OCI-M2 (cell line): Measurements from ENCODE around the gene FAM153A.
"Not testable (repeated sequence)": the region's sequence is repeated elsewhere in the genome, so short reads cannot be mapped to it uniquely, and the experiment has no call there.

Experiments used
- DNase-seq: peaks from one replicate; lab custom pipeline; 2025; ENCODE audit not compliant: unreplicated experiment; lab: John Stamatoyannopoulos, UW

Gene FAM153A

GRCh38 chr5:177782792-177783633 is at the start of gene FAM153A:
FAM153A (minus strand) TSS chr5:177782899.
- not testable (repeated sequence) for DNase-seq

DNA sequence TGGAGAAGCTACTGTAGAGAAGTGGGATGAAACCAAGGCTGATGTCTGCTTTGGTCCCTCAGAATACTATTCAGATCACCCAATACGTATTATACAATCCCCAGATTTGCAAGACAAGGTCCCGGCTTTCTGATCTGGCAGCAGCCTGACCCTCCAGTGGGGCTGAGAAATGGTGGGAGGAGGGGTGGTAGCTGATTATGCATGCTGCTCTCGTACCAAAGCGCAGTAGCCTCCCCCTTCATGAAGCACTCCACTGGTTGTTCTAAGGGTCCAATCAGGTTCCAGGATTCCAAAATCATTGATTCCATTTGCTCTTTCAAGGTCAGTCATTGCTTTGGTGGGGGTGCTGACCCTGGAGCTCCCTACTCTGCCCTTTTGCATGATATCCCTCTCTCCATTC is 49.6 kb upstream of the FAM153A start:
- not testable (repeated sequence) for DNase-seq

DNA sequence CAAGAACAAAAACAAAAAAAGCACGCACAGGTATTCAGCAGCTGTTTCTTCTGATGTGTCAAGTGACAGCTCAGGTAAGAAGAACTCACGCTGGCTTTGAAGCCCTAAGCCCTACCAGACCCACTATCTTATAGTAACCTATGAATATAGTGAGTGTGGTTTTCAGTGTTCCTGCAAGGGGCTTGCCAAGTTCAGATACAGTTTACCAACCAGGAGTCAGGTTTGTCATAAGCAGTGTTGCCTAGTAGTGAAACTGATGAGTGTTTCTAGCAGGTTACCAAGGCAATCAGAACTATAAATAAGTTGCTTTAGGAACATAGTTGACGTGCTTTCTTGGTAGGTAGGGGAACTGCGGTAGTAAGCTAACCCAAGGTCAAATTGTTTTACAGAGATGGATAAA is 43.4 kb upstream of the FAM153A start:
- not testable (repeated sequence) for DNase-seq

- not testable (repeated sequence) for DNase-seq
Measured at GRCh38 chr5:177824776-177825175, 42.1 kb upstream of the FAM153A start.

DNA sequence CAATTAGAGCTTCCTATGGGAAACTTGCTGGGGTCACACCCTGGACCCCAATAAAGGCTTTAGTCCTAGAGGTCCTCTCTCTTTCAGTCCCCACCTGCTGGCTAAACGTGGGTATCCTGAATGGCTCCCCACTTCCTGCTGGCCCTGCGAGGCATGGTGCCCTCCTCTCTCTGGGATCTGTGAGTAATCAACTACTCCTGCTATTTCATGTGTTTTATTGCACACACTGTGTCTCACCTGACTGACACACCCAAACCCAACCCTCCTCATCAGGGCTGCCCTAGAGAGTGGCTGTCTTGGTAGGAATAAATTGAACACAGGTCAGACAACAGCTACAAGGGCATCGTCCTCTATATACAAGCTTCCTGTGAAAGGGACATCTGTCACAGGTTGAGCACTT is 39.8 kb upstream of the FAM153A start:
- not testable (repeated sequence) for DNase-seq

DNA sequence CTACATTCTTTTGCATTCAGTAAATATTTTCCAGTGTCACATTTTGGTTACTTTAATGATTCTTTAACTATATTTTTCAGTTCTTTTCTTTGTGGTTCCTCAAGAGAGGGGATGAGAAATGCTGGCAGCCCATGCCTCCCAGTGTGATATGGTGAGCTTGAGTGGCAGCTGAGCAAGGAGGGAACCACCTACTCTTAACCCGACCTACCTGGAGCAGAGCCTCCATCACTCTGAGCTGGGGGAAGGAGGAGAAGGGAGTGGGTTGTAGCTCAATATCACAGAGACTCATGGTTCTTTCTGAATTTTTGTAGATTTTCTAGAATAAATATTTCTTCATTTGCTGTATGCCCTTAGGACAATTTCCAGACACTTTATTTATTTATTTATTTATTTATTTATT is 37.0 kb upstream of the FAM153A start:
- not testable (repeated sequence) for DNase-seq

DNA sequence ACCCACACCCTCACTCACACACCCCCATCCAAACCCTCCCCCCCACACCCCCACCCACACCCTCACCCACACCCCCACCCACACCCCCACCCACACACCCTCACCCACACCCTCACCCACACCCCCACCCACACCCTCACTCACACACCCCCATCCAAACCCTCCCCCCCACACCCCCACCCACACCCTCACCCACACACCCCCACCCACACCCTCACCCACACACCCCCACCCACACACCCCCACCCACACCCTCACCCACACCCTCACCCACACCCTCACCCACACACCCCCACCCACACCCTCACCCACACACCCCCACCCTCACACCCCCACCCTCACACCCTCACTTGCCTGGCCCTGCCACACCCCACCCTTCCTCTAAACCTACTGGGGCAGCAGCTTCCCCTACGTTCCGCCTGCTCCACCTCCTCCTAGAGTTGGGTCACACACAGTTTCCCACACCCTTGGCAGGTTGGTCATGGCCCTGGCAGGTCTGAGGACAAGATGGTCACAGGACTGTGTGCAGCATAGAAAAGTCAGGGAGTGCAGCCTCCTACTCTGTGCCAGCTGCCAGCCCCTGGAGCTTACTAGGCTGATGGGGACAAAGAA is 30.2 kb upstream of the FAM153A start:
- not testable (repeated sequence) for DNase-seq

DNA sequence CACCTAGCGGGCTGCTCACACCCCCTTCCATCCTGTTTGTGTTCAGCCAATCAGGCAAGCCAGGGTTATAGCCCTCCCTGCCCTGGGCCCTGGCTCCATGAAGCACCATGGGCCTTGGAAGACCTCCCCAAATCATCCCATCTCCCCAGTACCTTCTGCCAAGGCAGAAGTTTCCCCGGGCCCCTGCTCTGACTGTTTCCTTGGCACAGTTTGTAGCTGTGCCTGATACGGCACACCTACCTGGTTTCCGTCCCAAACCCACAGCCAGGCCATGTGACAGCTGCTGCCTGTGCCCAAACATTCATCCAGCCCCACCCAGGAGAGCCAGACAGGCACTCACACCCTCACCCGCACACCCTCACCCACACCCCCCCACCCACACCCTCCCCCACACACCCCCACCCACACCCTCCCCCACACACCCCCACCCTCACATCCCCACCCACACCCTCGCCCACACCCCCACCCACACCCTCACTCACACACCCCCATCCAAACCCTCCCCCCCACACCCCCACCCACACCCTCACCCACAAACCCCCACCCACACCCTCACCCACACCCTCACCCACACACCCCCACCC is 29.6 kb upstream of the FAM153A start:
- not testable (repeated sequence) for DNase-seq

DNA sequence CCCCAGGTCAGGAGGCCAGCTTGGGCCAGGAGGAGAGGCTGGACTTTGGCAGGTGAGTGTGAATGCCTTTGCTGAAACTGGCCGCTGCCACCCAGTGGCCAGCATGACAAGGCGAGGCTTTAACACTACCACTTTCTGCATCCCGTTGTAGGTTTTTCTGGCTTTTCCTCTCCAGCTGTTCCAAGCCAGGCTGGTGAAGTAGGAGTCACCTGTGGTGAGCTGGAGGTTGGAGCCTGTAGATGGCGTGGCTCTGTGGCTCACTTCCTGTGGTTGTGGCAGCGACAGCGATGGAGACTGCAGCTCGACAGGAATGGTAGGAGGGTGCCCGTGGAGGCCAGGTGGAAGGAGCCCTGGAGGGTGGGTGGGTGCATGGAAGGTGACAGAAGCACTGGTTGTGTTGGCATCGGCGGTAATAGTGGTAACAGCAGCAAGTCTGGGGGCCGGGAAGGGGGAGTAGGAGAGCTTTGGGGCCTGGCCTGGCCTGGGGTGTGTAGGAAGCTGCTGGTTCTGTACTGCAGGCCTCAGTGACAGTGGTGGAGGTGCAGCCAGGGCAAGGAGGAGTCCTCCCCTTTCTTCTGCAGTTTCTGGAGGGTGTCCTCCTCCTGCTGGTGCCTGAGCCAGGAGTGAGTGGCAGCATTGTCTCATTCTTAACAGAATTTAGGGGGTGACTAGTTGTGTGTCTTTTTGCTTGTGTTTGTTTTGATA is 26.7 kb upstream of the FAM153A start:
- not testable (repeated sequence) for DNase-seq

DNA sequence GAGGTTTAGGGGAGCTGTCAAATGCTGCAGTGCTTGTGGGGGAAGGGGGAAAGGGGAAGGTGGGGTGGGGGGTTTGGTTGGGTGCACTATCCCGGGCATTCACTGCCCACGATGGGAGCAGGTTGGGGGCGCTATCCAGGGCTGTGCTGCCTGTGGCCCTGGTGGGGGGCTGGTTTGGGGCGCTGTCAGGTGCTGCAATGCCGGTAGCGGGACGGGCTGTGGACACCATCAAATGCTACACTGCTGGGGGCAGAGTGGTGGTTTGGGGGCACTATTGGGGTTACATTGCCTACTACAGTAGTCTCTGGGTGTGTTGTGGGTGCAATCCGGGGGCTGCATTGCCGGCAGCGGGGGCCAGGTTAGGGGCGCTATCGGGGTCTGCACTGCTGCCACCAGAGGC is 25.7 kb upstream of the FAM153A start:
- DNase-seq = not testable (repeated sequence)

DNA sequence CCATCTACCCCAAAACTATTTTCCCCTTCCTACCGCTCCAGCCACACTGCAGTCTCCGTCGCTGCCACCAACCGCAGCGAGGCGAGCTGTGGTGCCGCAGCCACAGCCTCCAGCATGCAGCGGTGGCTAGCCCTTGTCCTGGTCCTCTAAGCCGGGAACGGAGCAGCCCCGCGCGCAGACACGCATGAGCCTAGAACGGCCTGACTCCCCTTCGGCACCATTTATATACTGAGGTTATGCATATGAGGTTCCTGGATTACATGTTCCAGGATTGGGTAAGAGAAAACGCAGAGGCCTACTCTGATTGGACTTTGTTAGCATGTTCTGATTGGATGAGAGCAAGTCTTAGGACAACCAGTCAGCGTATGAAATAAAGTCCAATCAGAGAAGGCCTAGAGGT is 24.6 kb upstream of the FAM153A start:
- not testable (repeated sequence) for DNase-seq

DNA sequence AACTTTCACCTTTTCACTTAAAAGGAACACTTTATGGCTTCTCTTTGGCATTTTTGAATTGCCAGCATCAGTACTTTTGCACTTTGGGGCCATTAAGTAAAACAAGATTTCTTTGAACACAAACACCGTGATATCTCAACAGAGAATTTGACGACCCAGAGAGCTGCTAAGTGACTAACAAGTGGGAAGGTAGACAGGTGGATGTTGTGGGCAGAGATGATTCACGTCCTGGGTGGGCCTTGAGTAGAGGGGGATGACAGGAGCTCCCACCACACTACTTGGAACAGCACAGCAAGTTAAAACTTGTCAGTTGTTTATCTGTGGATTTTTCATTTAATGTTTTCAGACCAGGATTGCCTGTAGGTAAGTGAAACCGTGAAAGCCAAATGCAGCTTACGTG is 18.7 kb upstream of the FAM153A start:
- not testable (repeated sequence) for DNase-seq

DNA sequence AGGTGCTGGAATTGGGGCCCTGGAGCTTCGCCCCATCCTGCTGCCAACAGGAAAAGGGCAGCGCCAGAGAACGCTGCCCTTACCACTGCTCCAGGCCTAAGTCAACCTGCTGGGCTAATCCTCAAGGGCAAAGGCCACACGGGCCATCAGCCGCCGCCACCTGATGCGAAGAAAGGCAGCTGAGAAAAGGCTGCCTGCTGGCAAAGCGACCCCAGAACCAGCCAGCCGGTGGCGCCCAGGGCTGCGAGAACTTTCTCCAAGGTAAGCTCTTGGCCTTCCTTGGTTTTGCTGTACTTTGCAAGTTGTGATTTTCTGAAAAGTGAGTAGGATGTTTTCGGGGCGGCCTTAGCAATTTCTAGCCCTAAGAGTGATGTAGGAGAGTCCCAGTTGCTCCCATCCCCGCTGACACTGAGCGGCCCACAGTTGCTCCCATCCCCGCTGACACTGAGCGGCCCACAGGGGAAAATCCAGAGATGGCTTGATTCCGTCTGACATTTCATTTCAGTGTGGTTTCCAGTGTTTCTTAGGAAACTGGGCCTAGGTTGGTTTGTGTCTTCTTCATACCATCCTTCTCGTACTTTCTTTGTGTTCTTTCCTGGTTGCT is 15.6 kb upstream of the FAM153A start:
- not testable (repeated sequence) for DNase-seq

DNA sequence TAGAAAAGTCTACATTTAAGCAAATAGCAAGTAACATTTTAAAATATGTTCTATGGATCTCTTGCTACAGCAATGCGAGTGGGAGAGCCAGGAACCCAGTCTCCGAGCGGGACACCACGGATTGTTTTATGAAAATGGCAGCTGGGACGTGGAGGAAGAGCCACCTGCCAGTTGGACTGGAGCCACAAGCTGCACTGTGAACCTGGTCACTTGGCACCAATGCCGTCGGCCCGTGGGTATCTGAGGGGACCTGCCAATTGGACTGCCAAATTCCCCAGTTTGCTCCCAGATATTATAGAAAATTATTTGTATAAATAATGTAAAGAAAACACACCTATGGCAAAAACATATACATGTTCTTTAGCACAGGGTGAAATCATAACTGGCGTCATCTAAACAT is 10.6 kb upstream of the FAM153A start:
- not testable (repeated sequence) for DNase-seq

- not testable (repeated sequence) for DNase-seq
Measured at GRCh38 chr5:177791649-177792048, 8.9 kb upstream of the FAM153A start.

- DNase-seq = not testable (repeated sequence)
Measured at GRCh38 chr5:177782169-177782568, 530 bp downstream of the FAM153A start.

DNA sequence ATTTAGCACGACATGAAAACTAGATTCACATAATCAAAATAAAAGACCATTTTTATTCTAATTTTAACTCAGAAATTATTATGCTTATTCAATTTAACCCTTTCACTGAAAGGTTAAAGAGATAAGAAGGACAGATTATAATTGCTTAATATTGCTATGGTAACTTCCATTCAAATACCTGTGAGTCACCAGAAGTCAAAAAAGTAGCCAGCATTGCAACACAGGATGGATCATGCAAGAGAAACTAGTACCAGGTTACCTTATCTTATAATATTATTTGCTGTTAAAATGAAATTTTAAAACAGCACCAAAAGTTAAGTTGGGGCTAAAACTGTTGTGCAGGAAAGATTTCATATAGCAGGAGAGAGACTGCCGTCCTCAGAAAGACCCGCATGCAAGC is 11.5 kb downstream of the FAM153A start:
- DNase-seq = not testable (repeated sequence)

DNA sequence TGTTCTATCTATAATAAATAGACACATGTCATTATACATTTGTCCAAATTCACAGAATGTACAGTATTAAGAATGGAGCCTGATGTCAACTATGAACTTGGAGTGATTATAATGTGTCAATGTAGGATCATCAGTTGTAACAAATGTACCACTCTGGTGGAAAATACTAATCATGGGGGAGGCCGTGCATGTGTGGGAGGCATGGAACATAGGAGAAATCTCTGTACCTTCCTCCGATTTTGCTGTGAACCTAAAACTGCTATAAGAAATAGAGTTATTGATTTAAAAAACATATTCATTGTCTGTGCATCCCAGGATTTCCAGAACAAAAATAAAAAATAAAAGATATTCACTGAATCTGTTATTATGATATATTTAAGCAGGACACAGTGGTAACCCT is 12.1 kb downstream of the FAM153A start:
- not testable (repeated sequence) for DNase-seq

DNA sequence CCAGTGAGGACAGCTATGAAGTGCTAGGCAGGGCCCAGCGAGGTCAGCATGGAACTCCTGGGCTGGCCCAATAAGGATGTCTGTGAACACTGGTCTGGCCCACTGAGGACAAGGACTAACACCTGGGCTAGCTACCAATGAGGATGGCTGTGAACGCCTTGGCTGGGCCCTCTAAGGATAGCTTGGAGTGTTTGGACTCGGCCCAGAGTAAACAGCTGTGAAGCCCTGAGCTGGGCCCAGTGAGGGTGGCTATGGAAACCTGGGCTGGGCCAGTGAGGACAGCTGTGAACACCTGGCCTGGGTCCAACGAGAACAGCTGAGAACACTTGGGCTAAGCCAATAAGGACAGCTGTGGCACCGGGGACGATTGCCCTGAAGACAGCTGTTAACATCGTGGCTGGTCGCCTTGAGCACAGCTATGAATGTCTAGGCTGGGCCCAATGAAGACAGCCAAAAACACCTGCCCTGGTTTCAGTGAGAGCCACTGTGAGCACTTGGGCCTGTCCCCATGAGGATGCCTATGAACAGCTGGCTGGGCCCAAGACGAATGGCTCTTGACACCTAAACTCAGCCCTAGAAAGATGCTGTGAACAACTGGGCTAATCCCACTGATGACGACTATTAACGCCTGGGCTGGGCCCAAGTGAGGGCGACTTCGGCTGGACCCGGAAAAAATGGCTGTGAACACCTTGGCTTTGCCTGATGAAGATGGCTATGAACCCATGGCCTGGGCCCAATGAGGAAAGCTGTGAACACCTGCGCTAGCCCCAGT is 18.8 kb downstream of the FAM153A start:
- DNase-seq = not testable (repeated sequence)

GRCh38 chr5:177760954-177761353 is 21.7 kb downstream of the FAM153A start:
- DNase-seq = not testable (repeated sequence)
